ENCODE measurements around the gene RCHY1.

- TF ChIP-seq REST (IDR thresholded peaks at IDR 0.05; ENCODE audit: insufficient replicate concordance, low read depth) (no peak), CTCF (IDR thresholded peaks at IDR 0.05; ENCODE audit: insufficient read depth, low read length) (no peak)
These were observed 8.6 kb downstream of the RCHY1 start for GRCh38 chr4:75505630-75506029.
